OCI-LY7 (cell line): ENCODE results near the gene AGR2.

Experiments used
- CTCF ChIP-seq: fragments of 200-600 bp; sonication (generic); conservative IDR thresholded peaks from 2 replicates; pipeline ENCODE4 v1.5.1; 2014; ENCODE audit warnings: mild to moderate bottlenecking, antibody characterized with exemption, low read length, moderate library complexity, mixed read lengths
- EZH2phosphoT487 ChIP-seq: fragments of 200-600 bp; sonication (generic); IDR thresholded peaks from 2 replicates; pipeline ENCODE4 v1.6.1; 2018; ENCODE audit warnings: low read depth, borderline replicate concordance, mild to moderate bottlenecking, mixed run types, antibody characterized with exemption, low read length, moderate library complexity, mixed read lengths

- TF ChIP-seq CTCF (no peak), EZH2phosphoT487 (no peak)
Observed at GRCh38 chr7:16786257-16786656, 18.5 kb downstream of the AGR2 start.
